K562 (cell line): Measurements from ENCODE around the gene SCUBE1. TPM values are rescaled to one million over a fixed set of nuclear protein-coding genes. Genes with fewer than 3 reads are reported as not detected.

Experiments
- ATAC-seq: fragments of 200-7000 bp; cut with Tn5 transposase; 3 replicates; pipeline ENCODE4 v1.9.1; 2020; ENCODE audit warnings: moderate library complexity
- BruUV-seq: library from RNA; stranded (reverse); fragments of 400-500 nt; replicated peaks from 2 replicates; lab custom pipeline; 2021; lab: Mats Ljungman, UMichigan
- CTCF ChIA-PET: fragments of 300-600 bp; formaldehyde crosslinking; extraction: SDS; loops from one replicate; lab custom pipeline; 2021; ENCODE audit warnings: low intra/inter-chr PET ratio; lab: Yijun Ruan, JAX
- POLR2A ChIA-PET: fragments of 300-600, 350-650 bp; sonication (Branson Sonifier 250); formaldehyde crosslinking; extraction: SDS; loops from one replicate; lab custom pipeline; 2021; ENCODE audit warnings: antibody characterized with exemption, inconsistent platforms; lab: Yijun Ruan, JAX
- DNase-seq, 4 experiments: peaks; one replicate each; pipeline versions ENCODE4 v3.0.0 to v3.0.0-alpha.2; 2011 to 2018; ENCODE audit warnings: low spot score in 3 of 4, mixed read lengths in 3 of 4; ENCODE audit errors: extremely low read depth in 1 of 4
- FAIRE-seq: peaks from 2 replicates; lab custom pipeline; 2011; peaks lifted over from hg19 to GRCh38; lab: Jason Lieb, UNC
- H2AFZ ChIP-seq: 2 replicates; pipeline ENCODE4 v1.6.0; 2011; ENCODE audit warnings: low read depth, low read length, control low read depth, inconsistent platforms
- H3K27ac ChIP-seq: fragments of 200-600 bp; 3 replicates; pipeline ENCODE4 v1.8.0; 2011; ENCODE audit warnings: low read depth, mild to moderate bottlenecking, control low read depth, inconsistent platforms, low read length, moderate library complexity, mixed read lengths; ENCODE audit errors: extremely low read depth
- H3K27me3 ChIP-seq, 2 experiments: fragments of 300-600 bp in 1 of 2; 2 replicates in 1 of 2; 3 replicates in 1 of 2; pipeline versions ENCODE4 v1.6.0 to v1.8.0; 2011; ENCODE audit warnings: inconsistent platforms in 2 of 2, low read length in 2 of 2, mild to moderate bottlenecking in 1 of 2, mixed read lengths in 1 of 2, moderate library complexity in 1 of 2; ENCODE audit not compliant: control insufficient read depth in 2 of 2, insufficient read depth in 2 of 2
- H3K36me3 ChIP-seq: fragments of 300-600 bp; 3 replicates; pipeline ENCODE4 v1.8.0; 2011; ENCODE audit warnings: mild to moderate bottlenecking, low read length, inconsistent platforms; ENCODE audit not compliant: control insufficient read depth, insufficient read depth
- H3K4me1 ChIP-seq, 2 experiments: fragments of 200-600 bp in 1 of 2; replicated peaks in 1 of 2; 2 replicates in 1 of 2; 3 replicates in 1 of 2; pipeline versions ENCODE4 v1.5.1 to v1.8.0; 2011; ENCODE audit warnings: inconsistent platforms in 2 of 2, low read length in 2 of 2, mild to moderate bottlenecking in 1 of 2, mixed read lengths in 1 of 2, moderate library complexity in 1 of 2; ENCODE audit not compliant: control insufficient read depth in 2 of 2, insufficient read depth in 2 of 2
- H3K4me2 ChIP-seq: 2 replicates; pipeline ENCODE4 v1.6.1; 2011; ENCODE audit warnings: low read length, control low read depth, inconsistent platforms, mixed read lengths; ENCODE audit not compliant: insufficient read depth
- H3K4me3 ChIP-seq: fragments of 200-600 bp; sonication (generic), shearing (Covaris generic); 2 replicates; pipeline ENCODE4 v1.5.1; 2016; ENCODE audit warnings: control low read depth, inconsistent platforms
- H3K79me2 ChIP-seq: fragments of 200-600 bp; 3 replicates; pipeline ENCODE4 v1.8.0; 2011; ENCODE audit warnings: low read length, inconsistent platforms; ENCODE audit not compliant: control insufficient read depth, insufficient read depth
- H3K9ac ChIP-seq, 2 experiments: 2 replicates each; pipeline versions ENCODE4 v1.6.0 to v1.6.1; 2011; ENCODE audit warnings: low read depth in 2 of 2, low read length in 2 of 2, control low read depth in 1 of 2, inconsistent platforms in 1 of 2, mild to moderate bottlenecking in 1 of 2, mixed read lengths in 1 of 2; ENCODE audit not compliant: insufficient read depth in 1 of 2
- H3K9me1 ChIP-seq: one replicate; pipeline ENCODE4 v1.6.0; 2011; ENCODE audit warnings: inconsistent platforms, mild to moderate bottlenecking, low read length, moderate library complexity; ENCODE audit not compliant: control insufficient read depth, insufficient read depth
- H3K9me3 ChIP-seq: replicated peaks from 2 replicates; pipeline ENCODE4 v1.5.1; 2011; ENCODE audit warnings: low read depth, low read length, inconsistent platforms; ENCODE audit not compliant: control insufficient read depth, insufficient read depth
- H4K20me1 ChIP-seq: replicated peaks from 2 replicates; pipeline ENCODE4 v1.6.1; 2011; ENCODE audit warnings: low read length, inconsistent platforms, mixed read lengths; ENCODE audit not compliant: control insufficient read depth, insufficient read depth
- CC2D1A ChIP-seq: fragments of 450-650 bp; IDR thresholded peaks from 2 replicates; pipeline ENCODE4 v1.6.1; 2017; ENCODE audit warnings: mild to moderate bottlenecking
- EGR1 ChIP-seq: fragments of 450-650 bp; conservative IDR thresholded peaks from 2 replicates; pipeline ENCODE4 v1.6.1; 2017; ENCODE audit warnings: mild to moderate bottlenecking
- HNRNPUL1 ChIP-seq: fragments of 200-400 bp; formaldehyde crosslinking; IDR thresholded peaks from 2 replicates; pipeline ENCODE4 v1.6.1; 2017; ENCODE audit warnings: low read length
- KLF6 ChIP-seq: fragments of 250-450 bp; sonication (Bioruptor Pico); IDR thresholded peaks from 2 replicates; pipeline ENCODE4 v1.4.0; 2020; ENCODE audit warnings: mild to moderate bottlenecking, moderate library complexity, borderline replicate concordance
- SIRT6 ChIP-seq: IDR thresholded peaks from one replicate; pipeline ENCODE4 v1.6.1; 2012; ENCODE audit warnings: low read depth, mild to moderate bottlenecking, control low read depth, inconsistent platforms, low read length, moderate library complexity
- STAT5A ChIP-seq: IDR thresholded peaks from 2 replicates; pipeline ENCODE4 v1.6.1; 2012; ENCODE audit warnings: low read length, inconsistent platforms, borderline replicate concordance
- ZNF316 ChIP-seq: fragments of 450-650 bp; IDR thresholded peaks from 2 replicates; pipeline ENCODE4 v1.6.1; 2016
- WGBS: fragments of 100-300 bp; shearing (Covaris generic); methylation state at CpG from one replicate; pipeline ENCODE4 v1.1.6; 2016; ENCODE audit warnings: low coverage, mixed read lengths; ENCODE audit not compliant: insufficient coverage; ENCODE audit errors: missing lambda C conversion rate; 5-methylcytosine and 5-hydroxymethylcytosine counted together
- in situ Hi-C: fragments of 300-500 bp; cut with MboI; formaldehyde crosslinking; loops from 4 replicates; pipeline ENCODE4 v1.15.0; 2018; ENCODE audit warnings: inconsistent platforms, mixed read lengths
- intact Hi-C: fragments of 100-400 bp; cut with micrococcal nuclease; formaldehyde crosslinking; loops from 2 replicates; pipeline ENCODE4 v1.14.2; 2022
- polyA plus RNA-seq, 8 experiments: library from polyadenylated mRNA; depleted of rRNA in 4 of 8; stranded (reverse) in 5 of 8; unstranded in 3 of 8; fragments of >200 nt; fragmentation: Nextera tagmentation in 2 of 8; fragmentation: Illumina TruSeq in 1 of 8; extraction: Ambion mirVana in 2 of 8; extraction: Trizol in 1 of 8; gene quantifications; 2 replicates each; pipeline versions ENCODE4 v1.2.1 to v1.2.3, GENCODE V29; 2011 to 2014; ENCODE audit warnings: inconsistent platforms in 1 of 8, missing spikeins in 1 of 8
- total RNA-seq, 7 experiments: library from RNA; depleted of rRNA in 6 of 7; stranded (reverse); fragments of >200 nt in 6 of 7; fragmentation: Illumina TruSeq in 2 of 7; extraction: Trizol in 2 of 7; gene quantifications; 2 replicates each; pipeline versions ENCODE4 v1.2.1 to v1.2.3, GENCODE V29; 2011 to 2021; ENCODE audit warnings: low replicate concordance in 1 of 7
- TF ChIP-seq, protein P1 (sequence below): fragments of 200-800 bp; sonication (Bioruptor generic); IDR thresholded peaks from 2 replicates; pipeline ENCODE4 v1.6.1; 2017; ENCODE audit warnings: missing genetic modification characterization, missing compliant biosample characterization
- TF ChIP-seq, protein P2 (sequence below), 3 experiments: IDR thresholded peaks in 2 of 3; conservative IDR thresholded peaks in 1 of 3; 2 replicates each; pipeline ENCODE4 v1.5.1; 2011 to 2012; ENCODE audit warnings: low read length in 3 of 3, mild to moderate bottlenecking in 3 of 3, control low read depth in 2 of 3, improper control_type of control experiment in 1 of 3, inconsistent platforms in 1 of 3, low read depth in 1 of 3, mixed read lengths in 1 of 3, moderate library complexity in 1 of 3; ENCODE audit not compliant: insufficient read depth in 2 of 3
- TF ChIP-seq, protein P3 (sequence below): sonication (generic); formaldehyde crosslinking; IDR thresholded peaks from 2 replicates; pipeline ENCODE4 v1.9.0; 2022; ENCODE audit warnings: mild to moderate bottlenecking, missing genetic modification reagents

Gene SCUBE1
- total and polyA plus RNA-seq, 9 of the 15 experiments (the other 6 are each of a cell fraction or from before 2014, with no cell fraction given), result 0.03 to 0.47 (median 0.29) TPM; not detected in 6

DNA sequence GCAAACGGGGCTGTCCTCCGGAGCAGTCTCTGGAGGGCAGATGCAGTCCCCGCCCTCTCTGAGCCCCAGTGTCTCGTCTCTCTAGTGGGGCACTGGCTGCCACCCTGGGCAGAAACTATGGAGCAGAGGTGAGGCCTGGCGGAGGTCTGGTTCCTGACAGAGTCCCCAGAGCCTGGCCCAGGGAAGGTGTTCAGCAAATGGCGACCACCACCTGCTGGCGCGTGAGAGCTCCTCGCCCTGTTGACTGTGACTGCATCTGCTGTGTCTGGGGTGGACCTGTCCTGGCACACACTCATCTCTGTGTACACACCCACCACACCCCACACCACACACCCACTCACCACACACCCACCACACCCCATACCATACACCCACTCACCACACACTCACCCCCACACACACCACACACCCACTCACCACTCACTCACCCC, 137.9 kb downstream of the SCUBE1 start:
- BruUV-seq, result no TSS peak

DNA sequence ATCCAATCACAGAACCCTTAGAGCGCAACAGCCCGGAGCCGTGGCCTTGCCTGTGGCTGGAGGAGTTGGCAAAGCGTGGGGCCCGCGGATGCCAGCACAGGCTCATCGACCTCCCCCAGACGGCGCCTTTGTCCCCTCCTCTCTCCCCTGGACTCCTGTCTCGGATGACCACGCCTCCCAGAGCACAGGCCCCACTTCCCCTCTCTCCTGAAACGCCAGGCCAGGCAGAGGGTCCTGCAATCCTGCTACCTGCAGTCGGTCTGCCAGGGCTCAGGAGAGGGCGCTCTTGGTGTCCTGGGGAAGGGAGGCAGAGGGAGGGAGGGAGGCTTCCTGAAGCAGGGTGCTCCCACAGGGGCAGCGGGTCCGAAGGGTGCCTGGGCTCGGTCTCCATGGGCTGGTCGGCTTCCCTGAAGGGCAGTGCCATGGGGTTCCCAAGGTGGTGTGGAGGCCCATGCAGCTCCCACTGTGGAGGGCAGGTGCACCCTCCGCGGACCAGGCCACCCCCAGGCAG, 139.6 kb downstream of the SCUBE1 start:
- BruUV-seq, result no TSS peak
- WGBS, result 59% methylated on average over 7 of the region's 20 CpGs
- in situ Hi-C loops, result no loop called here

More for the DNA sequence above, 137.9 kb downstream of the SCUBE1 start:
- in situ Hi-C loops (no loop called here), intact Hi-C loops (no loop called here)
- no peak for TF ChIP-seq SIRT6
- TF ChIP-seq EGR1, result peak; percentile 60
- no peaks in the 10 kb centered on the region for H3K9me3 ChIP-seq
- H3K4me3 ChIP-seq, result no peak overlapping the region
- no peaks in the 10 kb centered on the region for H3K9me1 ChIP-seq
- H3K27ac ChIP-seq, result no peak overlapping the region
- no peak overlapping the region; a peak in 1 of 4 replicates for H3K9ac ChIP-seq
- H2AFZ ChIP-seq, result no peak overlapping the region
- peaks cover 0 to 20% of the 10 kb centered on the region in 2 experiments; a peak in 3 of 5 replicates for H3K27me3 ChIP-seq
- no peak for FAIRE-seq
- 21% methylated on average over 4 of the region's 9 CpGs for WGBS
- POLR2A ChIA-PET, result interaction anchor here (0.7 kb wide), 1 partner anchor 28 kb away, joined by 3 read pairs; no protein-coding TSS in a partner anchor
- no peak for DNase-seq
- no peaks in the 10 kb centered on the region for H3K36me3 ChIP-seq
- no peak for ATAC-seq
- H3K4me2 ChIP-seq, result no peak overlapping the region
- no peaks in the 10 kb centered on the region for H3K79me2 ChIP-seq
- peaks cover 0 to 21% of the 10 kb centered on the region in 2 experiments; a peak in 2 of 5 replicates for H3K4me1 ChIP-seq
- CTCF ChIA-PET, result no interaction called here
- no peaks in the 10 kb centered on the region for H4K20me1 ChIP-seq

More for the DNA sequence above, 139.6 kb downstream of the SCUBE1 start:
- H3K27me3 ChIP-seq, result peaks cover 0 to 29% of the 10 kb centered on the region in 2 experiments; a peak in 3 of 5 replicates
- CTCF ChIA-PET, result no interaction called here
- H4K20me1 ChIP-seq, result no peaks in the 10 kb centered on the region
- H3K4me1 ChIP-seq, result peaks cover 0 to 9% of the 10 kb centered on the region in 2 experiments; a peak in 2 of 5 replicates
- no peak overlapping the region for H3K27ac ChIP-seq
- no peaks in the 10 kb centered on the region for H3K9me1 ChIP-seq
- no peak for DNase-seq
- no peak overlapping the region for H3K4me3 ChIP-seq
- POLR2A ChIA-PET, result interaction anchor here (1.0 kb wide), 1 partner anchor 588 kb away, joined by 3 read pairs; no protein-coding TSS in a partner anchor
- H3K36me3 ChIP-seq, result no peaks in the 10 kb centered on the region
- H3K79me2 ChIP-seq, result no peaks in the 10 kb centered on the region
- intact Hi-C loops, result no loop called here
- TF ChIP-seq, protein P1, sequence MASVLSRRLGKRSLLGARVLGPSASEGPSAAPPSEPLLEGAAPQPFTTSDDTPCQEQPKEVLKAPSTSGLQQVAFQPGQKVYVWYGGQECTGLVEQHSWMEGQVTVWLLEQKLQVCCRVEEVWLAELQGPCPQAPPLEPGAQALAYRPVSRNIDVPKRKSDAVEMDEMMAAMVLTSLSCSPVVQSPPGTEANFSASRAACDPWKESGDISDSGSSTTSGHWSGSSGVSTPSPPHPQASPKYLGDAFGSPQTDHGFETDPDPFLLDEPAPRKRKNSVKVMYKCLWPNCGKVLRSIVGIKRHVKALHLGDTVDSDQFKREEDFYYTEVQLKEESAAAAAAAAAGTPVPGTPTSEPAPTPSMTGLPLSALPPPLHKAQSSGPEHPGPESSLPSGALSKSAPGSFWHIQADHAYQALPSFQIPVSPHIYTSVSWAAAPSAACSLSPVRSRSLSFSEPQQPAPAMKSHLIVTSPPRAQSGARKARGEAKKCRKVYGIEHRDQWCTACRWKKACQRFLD (CRISPR knock-in tag), result no peak
- TF ChIP-seq ZNF316 (no peak), STAT5A (no peak), KLF6 (no peak), CC2D1A (no peak), HNRNPUL1 (no peak)
- TF ChIP-seq, protein P2, sequence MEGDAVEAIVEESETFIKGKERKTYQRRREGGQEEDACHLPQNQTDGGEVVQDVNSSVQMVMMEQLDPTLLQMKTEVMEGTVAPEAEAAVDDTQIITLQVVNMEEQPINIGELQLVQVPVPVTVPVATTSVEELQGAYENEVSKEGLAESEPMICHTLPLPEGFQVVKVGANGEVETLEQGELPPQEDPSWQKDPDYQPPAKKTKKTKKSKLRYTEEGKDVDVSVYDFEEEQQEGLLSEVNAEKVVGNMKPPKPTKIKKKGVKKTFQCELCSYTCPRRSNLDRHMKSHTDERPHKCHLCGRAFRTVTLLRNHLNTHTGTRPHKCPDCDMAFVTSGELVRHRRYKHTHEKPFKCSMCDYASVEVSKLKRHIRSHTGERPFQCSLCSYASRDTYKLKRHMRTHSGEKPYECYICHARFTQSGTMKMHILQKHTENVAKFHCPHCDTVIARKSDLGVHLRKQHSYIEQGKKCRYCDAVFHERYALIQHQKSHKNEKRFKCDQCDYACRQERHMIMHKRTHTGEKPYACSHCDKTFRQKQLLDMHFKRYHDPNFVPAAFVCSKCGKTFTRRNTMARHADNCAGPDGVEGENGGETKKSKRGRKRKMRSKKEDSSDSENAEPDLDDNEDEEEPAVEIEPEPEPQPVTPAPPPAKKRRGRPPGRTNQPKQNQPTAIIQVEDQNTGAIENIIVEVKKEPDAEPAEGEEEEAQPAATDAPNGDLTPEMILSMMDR (IDR thresholded peaks at IDR 0.05 in 2 of 3, conservative IDR thresholded peaks at IDR 0.05 in 1 of 3; ENCODE audit: insufficient read depth in 2 of 3, low read depth in 1 of 3, low read length in 3 of 3), result 0 out of 6 replicates have a peak, but pooled peaks of 1 of the 3 experiments have one; percentile 16
- TF ChIP-seq, protein P3, sequence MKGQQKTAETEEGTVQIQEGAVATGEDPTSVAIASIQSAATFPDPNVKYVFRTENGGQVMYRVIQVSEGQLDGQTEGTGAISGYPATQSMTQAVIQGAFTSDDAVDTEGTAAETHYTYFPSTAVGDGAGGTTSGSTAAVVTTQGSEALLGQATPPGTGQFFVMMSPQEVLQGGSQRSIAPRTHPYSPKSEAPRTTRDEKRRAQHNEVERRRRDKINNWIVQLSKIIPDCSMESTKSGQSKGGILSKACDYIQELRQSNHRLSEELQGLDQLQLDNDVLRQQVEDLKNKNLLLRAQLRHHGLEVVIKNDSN, result no peak
- no peak overlapping the region for H2AFZ ChIP-seq
- no peak overlapping the region for H3K9ac ChIP-seq
- no peaks in the 10 kb centered on the region for H3K9me3 ChIP-seq
- no peak for FAIRE-seq
- no peak overlapping the region for H3K4me2 ChIP-seq
- ATAC-seq, result peak; percentile 28; the same call in 2 of the 3 replicates
